OCI-LY7 (cell line): ENCODE results near the gene TSPAN9. TPM values are rescaled to one million over a fixed set of nuclear protein-coding genes. Genes with fewer than 3 reads are reported as not detected.

Experiments used
- BruUV-seq: library from RNA; stranded (reverse); fragments of 400-500 nt; replicated peaks from 2 replicates; lab custom pipeline; 2021; lab: Mats Ljungman, UMichigan
- CTCF ChIA-PET: fragments of 300-600 bp; sonication (Branson Sonifier 250); formaldehyde crosslinking; loops from one replicate; lab custom pipeline; 2022; ENCODE audit warnings: antibody characterized with exemption; ENCODE audit not compliant: unreplicated experiment; lab: Charles Lee
- POLR2A ChIA-PET: fragments of 300-600 bp; sonication (Branson Sonifier 250); formaldehyde crosslinking; loops from one replicate; lab custom pipeline; 2022; ENCODE audit warnings: antibody characterized with exemption; lab: Charles Lee
- DNase-seq: peaks from one replicate; pipeline ENCODE4 v3.0.0-alpha.2; 2015; ENCODE audit warnings: low spot score
- H2AFZ ChIP-seq: fragments of 200-600 bp; sonication (generic), shearing (Covaris generic); 2 replicates; pipeline ENCODE4 v1.6.1; 2014; ENCODE audit warnings: mild to moderate bottlenecking, antibody characterized with exemption, low read length, moderate library complexity
- H3K27ac ChIP-seq: fragments of 200-600 bp; sonication (generic); 2 replicates; pipeline ENCODE4 v1.5.1; 2014; ENCODE audit warnings: mixed run types, low read depth, mild to moderate bottlenecking, moderate library complexity, low read length, inconsistent platforms; ENCODE audit not compliant: poor library complexity, severe bottlenecking
- H3K36me3 ChIP-seq: fragments of 200-600 bp; sonication (generic); 2 replicates; pipeline ENCODE4 v1.6.1; 2014; ENCODE audit warnings: mild to moderate bottlenecking, antibody characterized with exemption, low read length, moderate library complexity, mixed read lengths; ENCODE audit not compliant: insufficient read depth
- H3K4me1 ChIP-seq: fragments of 200-600 bp; sonication (generic); 2 replicates; pipeline ENCODE4 v1.5.1; 2014; ENCODE audit warnings: mild to moderate bottlenecking, low read length; ENCODE audit not compliant: insufficient read depth, poor library complexity, severe bottlenecking
- H3K4me2 ChIP-seq: fragments of 200-600 bp; sonication (generic); 2 replicates; pipeline ENCODE4 v1.6.1; 2014; ENCODE audit warnings: mild to moderate bottlenecking, low read length
- H3K4me3 ChIP-seq: fragments of 200-600 bp; sonication (generic); 2 replicates; pipeline ENCODE4 v1.5.1; 2014; ENCODE audit warnings: mild to moderate bottlenecking, low read depth, low read length; ENCODE audit not compliant: poor library complexity, severe bottlenecking
- H3K79me2 ChIP-seq: fragments of 200-600 bp; sonication (generic); 2 replicates; pipeline ENCODE4 v1.6.1; 2016; ENCODE audit warnings: low read depth, mild to moderate bottlenecking, low read length, moderate library complexity, mixed read lengths; ENCODE audit not compliant: insufficient read depth
- H3K9me2 ChIP-seq: fragments of 200-600 bp; sonication (generic); 2 replicates; pipeline ENCODE4 v1.6.1; 2016; ENCODE audit warnings: mild to moderate bottlenecking, low read length, mixed read lengths; ENCODE audit not compliant: insufficient read depth
- H3K9me3 ChIP-seq: fragments of 200-600 bp; sonication (generic); 2 replicates; pipeline ENCODE4 v1.6.1; 2014; ENCODE audit warnings: mild to moderate bottlenecking, mixed run types, low read length, mixed read lengths
- H4K20me1 ChIP-seq: fragments of 200-600 bp; sonication (generic); 2 replicates; pipeline ENCODE4 v1.6.1; 2014; ENCODE audit warnings: mild to moderate bottlenecking, antibody characterized with exemption, low read length, moderate library complexity, mixed read lengths; ENCODE audit not compliant: insufficient read depth
- EZH2phosphoT487 ChIP-seq: fragments of 200-600 bp; sonication (generic); IDR thresholded peaks from 2 replicates; pipeline ENCODE4 v1.6.1; 2018; ENCODE audit warnings: low read depth, borderline replicate concordance, mild to moderate bottlenecking, mixed run types, antibody characterized with exemption, low read length, moderate library complexity, mixed read lengths
- intact Hi-C: fragments of 100-400 bp; cut with micrococcal nuclease; formaldehyde crosslinking; loops from one replicate; pipeline ENCODE4 v1.10.0; 2022; ENCODE audit not compliant: unreplicated experiment
- total RNA-seq, 2 experiments: library from RNA; depleted of rRNA in 1 of 2; stranded (reverse); fragments of >200 nt in 1 of 2; shearing (Covaris generic) in 1 of 2; gene quantifications; 2 replicates each; pipeline ENCODE4 v1.2.3, GENCODE V29; 2014 to 2022
- TF ChIP-seq, protein P1 (sequence below): fragments of 200-600 bp; sonication (generic); conservative IDR thresholded peaks from 2 replicates; pipeline ENCODE4 v1.5.1; 2014; ENCODE audit warnings: mild to moderate bottlenecking, antibody characterized with exemption, low read length, moderate library complexity, mixed read lengths

Gene TSPAN9
- total RNA-seq, 2 experiments from 2014 or later = 0.50 to 0.74 TPM

DNA sequence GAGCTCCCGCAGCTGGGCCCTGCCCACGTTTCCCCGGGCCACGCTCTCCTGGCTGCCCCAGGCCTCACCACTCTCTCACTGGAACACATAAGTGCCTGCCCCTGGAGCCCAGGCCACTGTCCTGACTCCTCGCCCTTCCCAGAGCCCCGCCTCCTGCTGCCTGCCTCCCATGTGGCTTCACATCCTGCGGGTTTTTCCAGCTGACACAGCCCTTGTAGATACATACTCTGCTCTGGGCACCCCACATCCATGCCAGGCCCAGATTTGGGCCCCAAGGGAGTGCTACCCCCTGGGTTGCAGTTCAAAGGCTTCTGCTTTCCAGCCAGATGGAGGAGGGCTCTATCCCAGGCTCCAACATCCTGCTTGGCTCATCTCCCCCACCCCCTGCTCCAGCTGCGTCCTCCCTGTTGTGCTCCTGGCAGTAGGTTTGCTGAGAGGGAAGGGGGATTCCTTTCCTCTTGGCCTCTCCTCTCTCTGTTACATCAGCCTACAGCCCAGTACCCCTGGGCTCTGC is 60.1 kb downstream of the TSPAN9 start:
- intact Hi-C loops = no loop called here
- no peak for TF ChIP-seq EZH2phosphoT487
- TF ChIP-seq, protein P1, sequence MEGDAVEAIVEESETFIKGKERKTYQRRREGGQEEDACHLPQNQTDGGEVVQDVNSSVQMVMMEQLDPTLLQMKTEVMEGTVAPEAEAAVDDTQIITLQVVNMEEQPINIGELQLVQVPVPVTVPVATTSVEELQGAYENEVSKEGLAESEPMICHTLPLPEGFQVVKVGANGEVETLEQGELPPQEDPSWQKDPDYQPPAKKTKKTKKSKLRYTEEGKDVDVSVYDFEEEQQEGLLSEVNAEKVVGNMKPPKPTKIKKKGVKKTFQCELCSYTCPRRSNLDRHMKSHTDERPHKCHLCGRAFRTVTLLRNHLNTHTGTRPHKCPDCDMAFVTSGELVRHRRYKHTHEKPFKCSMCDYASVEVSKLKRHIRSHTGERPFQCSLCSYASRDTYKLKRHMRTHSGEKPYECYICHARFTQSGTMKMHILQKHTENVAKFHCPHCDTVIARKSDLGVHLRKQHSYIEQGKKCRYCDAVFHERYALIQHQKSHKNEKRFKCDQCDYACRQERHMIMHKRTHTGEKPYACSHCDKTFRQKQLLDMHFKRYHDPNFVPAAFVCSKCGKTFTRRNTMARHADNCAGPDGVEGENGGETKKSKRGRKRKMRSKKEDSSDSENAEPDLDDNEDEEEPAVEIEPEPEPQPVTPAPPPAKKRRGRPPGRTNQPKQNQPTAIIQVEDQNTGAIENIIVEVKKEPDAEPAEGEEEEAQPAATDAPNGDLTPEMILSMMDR = no peak
- BruUV-seq = no TSS peak

DNA sequence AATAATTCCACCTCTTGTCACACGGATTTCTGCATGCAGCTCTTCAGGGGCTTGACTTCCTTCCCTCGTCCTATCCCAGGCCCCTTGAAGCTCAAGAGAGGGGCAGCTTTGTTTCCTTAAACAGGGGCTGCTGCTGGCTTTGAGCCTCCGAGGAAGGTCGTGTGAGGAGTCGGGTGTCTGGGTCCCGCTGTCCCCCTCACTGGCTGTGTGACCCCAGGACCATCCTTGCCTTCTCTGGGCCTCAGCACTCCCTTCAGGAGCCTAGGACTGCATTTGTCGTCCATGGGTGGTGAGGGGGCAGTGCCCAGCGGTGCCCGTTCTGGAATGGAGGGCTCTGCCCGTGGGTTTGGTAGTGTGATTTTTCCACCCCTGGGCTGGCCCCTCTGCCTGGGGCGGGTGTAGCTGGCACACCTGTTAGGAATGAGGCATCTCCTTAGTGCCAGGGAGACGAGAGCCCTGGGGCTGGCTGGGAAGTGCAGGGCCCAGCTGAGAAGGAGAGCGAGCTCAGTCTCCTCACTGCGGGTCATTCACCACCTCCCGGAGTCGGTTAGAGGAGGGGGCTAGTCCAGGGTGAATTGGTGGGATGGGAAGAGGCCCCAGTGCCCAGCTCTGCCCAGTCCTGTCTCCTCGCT is 60.8 kb downstream of the TSPAN9 start:
- no peaks in the 10 kb centered on the region for H3K9me3 ChIP-seq
- no peak for TF ChIP-seq EZH2phosphoT487
- TF ChIP-seq, protein P1 = no peak
- intact Hi-C loops = no loop called here
- no peaks in the 10 kb centered on the region for H3K36me3 ChIP-seq
- POLR2A ChIA-PET = interaction anchor here (0.7 kb wide), 1 partner anchor 137 kb away, joined by 3 read pairs; no protein-coding TSS in a partner anchor
- no TSS peak for BruUV-seq
- H4K20me1 ChIP-seq = peaks cover 4% of the 10 kb centered on the region; the same call in 1 of the 2 replicates
- no peak for DNase-seq
- no peak overlapping the region for H3K4me3 ChIP-seq
- no peaks in the 10 kb centered on the region for H3K9me2 ChIP-seq
- H3K27ac ChIP-seq = no peak overlapping the region
- CTCF ChIA-PET = interaction anchor here (0.5 to 0.6 kb wide), 2 partner anchors 13 to 178 kb away, joined by 3 to 4 read pairs; no protein-coding TSS in a partner anchor
- no peak overlapping the region for H3K4me2 ChIP-seq
- no peak overlapping the region for H2AFZ ChIP-seq
- no peaks in the 10 kb centered on the region for H3K79me2 ChIP-seq
- H3K4me1 ChIP-seq = no peaks in the 10 kb centered on the region

More for the DNA sequence above, 60.1 kb downstream of the TSPAN9 start:
- Histone ChIP-seq H3K36me3 (no peaks in the 10 kb centered on the region), H3K9me3 (no peaks in the 10 kb centered on the region), H3K4me1 (no peaks in the 10 kb centered on the region), H3K4me3 (no peak overlapping the region), H3K4me2 (no peak overlapping the region), H3K27ac (no peak overlapping the region), H2AFZ (no peak overlapping the region), H3K79me2 (no peaks in the 10 kb centered on the region), H4K20me1 (peaks cover 4% of the 10 kb centered on the region; the same call in 1 of the 2 replicates), H3K9me2 (no peaks in the 10 kb centered on the region)
- DNase-seq = no peak
- ChIA-PET CTCF (interaction anchor here (0.5 to 0.6 kb wide), 2 partner anchors 14 to 178 kb away, joined by 3 to 4 read pairs; no protein-coding TSS in a partner anchor), POLR2A (interaction anchor here (0.7 kb wide), 1 partner anchor 137 kb away, joined by 3 read pairs; no protein-coding TSS in a partner anchor)
